Hematopoietic multipotent progenitor cell (in vitro differentiated cells): ENCODE results near the gene PLP2. TPM values are rescaled to one million over a fixed set of nuclear protein-coding genes. Genes with fewer than 3 reads are reported as not detected.

ENCODE experiments used
- DNase-seq, 3 donors: peaks; one replicate each; pipeline ENCODE4 v3.0.0-alpha.2; 2011 to 2015; ENCODE audit warnings: low read depth in 2 of 3, low spot score in 2 of 3
- total RNA-seq: library from RNA; depleted of rRNA; stranded (reverse); fragments of >200 nt; gene quantifications from one replicate; pipeline ENCODE4 v1.2.3, GENCODE V29; 2012

The PLP2 gene
- total RNA-seq, 1 donor: 45.5 TPM

DNA sequence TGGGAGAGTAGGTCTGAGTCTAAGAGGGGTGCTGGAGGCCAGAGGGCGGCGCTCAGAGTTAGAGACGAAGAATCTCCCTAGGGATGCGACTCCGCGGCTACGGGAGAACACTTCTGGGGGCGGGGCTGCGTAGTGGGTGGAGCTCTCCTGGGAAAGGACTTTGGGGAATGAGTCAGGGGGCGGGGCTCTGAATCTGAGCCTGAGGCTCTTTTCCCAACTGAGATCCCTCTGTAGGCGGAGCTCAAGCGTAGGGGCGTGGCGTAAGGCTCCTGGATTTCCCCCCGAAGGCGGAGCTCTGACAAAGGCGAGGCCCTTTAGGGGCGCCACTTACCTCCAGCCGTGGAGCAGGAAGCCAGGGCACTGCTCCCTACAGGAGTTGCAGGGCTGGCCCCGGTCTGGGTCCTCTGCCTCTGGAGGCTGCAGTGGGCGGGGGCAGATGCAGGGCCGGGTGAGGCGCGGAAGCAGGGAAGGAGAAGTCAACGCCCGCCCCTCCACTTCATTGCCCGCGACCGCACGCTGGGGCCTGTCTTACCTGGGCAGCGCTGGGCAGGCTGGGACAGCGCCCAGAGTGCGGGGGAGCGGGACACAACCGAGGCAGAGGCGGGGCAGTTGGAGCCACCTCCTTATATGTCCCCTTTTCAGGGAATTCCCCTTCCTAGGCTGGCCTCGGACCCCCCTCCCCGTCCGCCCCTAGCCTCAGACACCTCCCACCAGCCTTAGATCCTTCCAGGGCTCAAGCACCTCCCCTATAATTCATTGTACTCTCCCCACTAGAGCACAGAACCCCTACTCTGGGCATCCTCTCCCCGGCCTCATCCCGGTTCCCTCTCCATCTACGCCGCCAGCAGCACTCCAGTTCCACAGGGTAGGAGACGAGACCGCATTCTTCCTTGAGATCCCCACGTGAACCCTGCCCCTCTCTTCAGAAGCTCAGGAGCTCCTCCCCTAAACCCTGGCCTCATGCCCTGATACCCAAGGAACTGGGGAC lies 12.9 kb downstream of the PLP2 start:
- DNase-seq: peak in 1 of 3 donors; percentile 21

DNA sequence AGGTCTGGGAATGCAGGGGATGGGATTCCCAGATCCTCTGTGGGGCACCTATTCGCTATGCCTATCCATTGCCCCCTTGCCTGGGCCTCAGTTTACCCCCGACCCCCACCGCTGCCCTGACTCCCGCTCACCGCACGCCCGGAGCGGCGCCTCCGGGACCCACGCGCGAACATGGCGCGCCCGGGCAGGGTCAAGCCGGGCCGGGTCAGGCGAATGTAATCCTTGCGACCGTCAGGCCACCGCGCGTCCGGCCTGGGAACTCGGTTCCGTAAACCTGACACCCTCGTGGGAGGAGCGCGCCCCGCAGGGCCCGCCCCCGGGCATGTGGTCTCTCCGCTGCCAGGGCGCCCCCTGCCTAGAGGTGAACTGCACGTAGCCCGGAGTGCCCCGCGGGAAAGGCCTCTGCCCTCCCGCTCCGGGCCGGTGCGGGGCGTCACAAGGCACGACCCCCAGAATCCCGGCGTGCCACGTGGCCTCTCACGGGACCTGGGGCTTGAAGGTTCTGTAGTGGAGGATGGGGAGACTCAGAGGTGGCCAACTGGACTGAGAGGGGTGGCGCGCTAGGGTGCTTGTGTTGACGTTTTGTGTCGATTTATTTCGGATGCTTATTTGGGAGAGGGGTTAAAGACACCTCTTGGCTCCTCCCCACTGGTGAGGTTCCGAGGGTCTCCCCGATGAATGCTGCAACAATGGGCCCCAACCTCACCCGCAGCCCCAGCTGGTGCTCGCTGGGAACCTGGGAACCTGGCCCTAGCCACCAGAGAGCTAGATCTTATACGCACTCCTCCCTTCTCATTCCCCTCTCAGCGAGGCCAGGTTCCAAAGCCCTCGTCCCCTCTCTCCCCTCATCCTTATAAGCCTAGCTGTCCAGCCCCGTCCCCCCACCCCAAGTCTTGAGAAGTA lies 14.7 kb downstream of the PLP2 start, which contains the start of gene PRICKLE3:
TSS of gene PRICKLE3 (minus strand) at position 249 of the 903 bp plus-strand sequence. CDS start at position 173, 76 bp downstream.
- peak in 2 of 3 donors; percentile 75 to 78 for DNase-seq

DNA sequence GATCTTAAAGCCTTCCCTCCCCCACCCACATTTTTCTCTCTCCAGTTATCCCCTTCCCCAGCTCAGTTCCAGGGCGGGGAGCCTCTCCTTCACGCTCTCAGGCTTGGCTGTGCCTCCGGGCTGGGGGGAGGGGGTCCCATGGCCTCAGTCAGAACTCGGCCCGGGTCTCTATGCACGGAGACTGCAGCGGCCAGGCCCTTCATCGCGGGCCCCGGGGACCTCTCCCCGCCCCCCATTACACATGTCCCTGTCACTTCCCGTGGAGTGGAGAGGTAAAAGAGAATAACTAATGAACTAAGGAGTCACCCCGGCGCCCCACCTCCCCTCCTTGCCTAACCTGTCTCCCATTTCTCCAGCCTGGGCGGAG lies 15.3 kb downstream of the PLP2 start:
- DNase-seq: no peak

DNA sequence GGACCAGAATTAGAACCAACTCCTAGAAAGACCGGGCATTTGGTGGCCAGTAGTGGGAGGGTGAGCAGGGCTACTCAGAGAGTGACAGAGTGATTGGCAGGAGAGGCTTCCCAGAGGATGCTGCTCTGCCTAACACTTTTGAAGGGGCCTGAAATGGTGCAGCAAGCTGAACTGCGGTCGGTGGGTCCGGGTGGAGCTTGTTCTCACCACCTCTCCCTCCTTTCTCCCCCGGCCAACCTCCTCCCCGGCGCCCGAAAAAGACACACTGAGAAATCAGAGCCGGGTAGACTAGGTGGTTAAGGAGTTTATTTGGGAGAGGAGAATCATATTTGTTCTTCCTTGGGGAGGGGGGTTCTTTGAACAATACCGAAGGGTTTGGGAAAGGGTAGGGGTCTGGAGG lies 15.8 kb downstream of the PLP2 start:
- no peak for DNase-seq

DNA sequence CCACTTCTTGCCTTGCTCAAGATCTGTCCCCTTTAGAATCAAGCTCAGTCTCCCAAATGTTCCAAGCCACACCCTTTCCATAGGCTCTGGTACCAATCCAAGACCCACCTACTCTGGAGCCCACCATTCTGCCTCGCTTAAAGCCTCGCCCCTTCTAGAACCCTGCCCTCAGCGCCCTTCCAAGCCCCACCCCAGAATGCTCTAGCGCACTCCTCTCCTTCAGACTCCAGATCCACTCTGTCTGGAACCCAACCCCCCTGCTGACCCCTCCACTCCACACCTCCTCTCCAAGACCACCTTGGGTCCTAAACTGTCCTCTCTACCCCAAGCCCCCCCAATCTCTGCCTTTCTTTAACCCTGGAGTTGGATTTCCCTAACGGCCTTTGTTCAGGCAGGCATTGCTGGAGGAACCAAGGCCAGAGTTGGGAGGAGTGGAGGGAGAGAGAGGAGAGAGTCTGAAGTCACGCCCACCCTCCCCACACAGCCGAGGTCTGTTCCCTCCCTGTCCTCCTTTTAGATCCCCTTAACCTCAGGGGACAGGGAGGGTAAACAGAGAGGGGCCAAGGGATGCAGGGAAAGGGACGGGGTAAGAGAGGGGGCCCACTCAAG lies 16.9 kb downstream of the PLP2 start:
- DNase-seq: no peak

DNA sequence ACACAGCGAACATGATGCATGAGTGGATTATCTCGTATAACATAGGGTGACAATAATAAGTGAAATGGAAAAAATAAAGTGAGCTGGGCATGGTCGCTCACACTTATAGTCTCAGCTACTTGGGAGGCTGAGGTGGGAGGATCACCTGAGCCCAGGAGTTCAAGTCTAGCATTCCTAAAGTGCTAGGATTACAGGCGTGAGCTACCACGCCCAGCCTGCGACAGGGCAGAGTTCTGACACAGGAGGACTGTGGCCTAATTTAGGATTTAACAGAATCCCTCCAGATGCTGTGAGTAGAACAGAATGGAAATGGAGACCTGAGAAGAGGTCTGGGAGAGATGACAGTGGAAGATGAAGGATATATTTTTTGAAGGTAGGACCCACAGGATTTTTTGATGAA lies 17.9 kb downstream of the PLP2 start:
- DNase-seq: no peak

DNA sequence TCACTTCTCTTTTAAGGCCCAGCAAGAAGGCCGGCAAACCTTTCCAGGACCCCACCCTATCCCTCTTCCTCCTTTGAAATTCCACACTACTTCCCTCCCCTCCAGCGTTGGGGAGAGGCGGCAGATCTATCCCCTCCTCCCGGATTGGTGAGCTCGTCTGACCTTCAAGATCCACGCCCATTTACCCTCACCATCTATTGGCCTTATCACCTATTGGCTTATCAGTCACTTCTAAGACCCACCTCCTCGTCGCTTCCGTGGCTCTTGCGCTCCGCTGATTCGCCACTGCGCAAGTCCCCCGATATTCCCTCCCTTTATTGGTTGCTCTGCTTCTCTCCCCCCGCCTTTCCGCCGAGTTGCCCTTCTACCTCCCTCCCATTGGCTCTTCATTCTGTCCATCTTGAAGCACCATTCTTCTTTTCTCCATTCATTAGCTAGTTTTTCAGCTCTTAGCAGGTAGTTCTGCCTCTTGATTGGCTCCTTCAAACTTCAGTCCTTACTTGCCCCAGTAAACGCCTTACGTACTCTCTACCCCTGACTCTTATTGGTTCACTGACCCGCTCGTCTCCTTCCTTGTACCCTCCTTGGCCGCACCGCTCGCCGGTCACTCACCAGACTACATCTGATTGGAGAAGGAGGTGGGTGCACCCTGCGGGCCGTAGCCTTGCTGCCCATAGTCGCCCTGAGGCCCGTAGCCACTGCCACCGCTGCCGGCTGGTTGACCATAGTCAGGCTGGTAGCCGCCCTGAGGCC lies 19.3 kb downstream of the PLP2 start:
- peak; percentile 37 to 97 (median 96) for DNase-seq

DNA sequence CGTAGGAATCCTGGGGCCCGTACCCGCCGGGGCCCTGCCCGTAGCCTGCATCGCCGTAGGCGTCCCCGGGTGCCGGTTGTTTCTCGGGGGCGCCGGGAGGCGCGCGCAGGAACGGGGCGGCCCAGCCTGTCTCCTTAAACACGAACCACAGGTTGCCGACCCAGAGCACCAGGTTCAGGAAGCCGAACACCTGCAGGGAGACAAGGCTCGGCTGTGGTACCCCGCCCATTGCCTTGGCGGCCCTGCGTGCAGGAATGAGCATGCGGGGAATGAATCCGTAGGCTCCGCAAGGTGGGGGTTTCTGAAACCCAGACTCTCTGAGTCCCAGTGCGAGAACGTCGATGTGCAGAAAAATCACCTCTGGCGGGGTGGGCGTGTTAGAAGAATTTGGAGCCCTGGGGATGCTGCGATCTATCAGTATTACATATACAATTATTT lies 19.9 kb downstream of the PLP2 start:
- DNase-seq: peak in 1 of 3 donors; percentile 16

DNA sequence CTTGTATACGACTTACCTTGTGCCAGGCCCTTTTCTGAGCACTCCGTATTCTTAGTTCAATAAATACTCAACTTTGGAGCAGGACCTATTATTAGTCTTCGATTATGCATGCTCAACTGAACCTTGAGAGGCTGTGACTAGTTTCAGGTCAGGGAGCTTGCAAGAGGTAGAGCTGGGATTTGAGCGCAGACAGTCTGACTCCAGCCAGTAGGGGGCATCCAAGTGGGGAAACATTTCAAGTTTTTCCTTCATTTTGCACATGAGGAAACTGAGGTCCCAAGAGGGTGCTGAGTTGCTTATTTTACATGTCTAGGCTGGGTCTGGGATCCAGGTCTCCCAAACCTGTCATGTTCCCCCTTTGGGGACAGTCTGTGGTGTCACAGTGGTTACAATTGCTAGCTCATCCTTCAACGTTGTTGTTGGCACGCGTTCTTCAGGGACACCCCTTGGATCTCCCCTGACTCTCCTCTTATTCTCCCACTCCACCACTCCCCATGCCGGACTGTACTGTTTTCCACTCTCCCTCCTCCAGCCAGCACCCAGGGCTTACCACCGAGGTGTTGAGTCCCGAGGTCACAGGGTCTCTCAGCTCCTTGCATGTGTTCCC lies 21.1 kb downstream of the PLP2 start:
- peak in 2 of 3 donors; percentile 18 to 28 for DNase-seq

DNA sequence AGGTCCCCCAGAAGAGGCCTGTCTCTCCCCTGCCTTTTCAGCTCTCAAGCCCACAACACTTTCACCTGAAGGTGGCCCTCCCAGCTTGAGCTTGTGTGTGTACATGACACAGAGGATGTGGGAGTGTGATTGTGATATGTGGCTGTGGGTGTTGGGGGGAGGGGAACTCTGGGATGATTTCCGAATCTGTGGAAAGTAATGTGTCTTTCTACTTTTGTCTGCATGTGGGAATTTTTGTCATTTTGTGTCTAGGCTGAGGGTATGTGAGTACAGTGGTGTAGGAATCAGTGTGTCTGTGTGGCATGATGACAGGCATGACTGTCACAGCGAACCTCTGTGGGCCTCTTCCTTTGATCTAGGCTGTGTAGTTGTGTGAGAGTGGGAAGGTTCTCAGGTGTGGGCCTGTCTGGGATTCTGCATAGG lies 21.9 kb downstream of the PLP2 start:
- DNase-seq: no peak

DNA sequence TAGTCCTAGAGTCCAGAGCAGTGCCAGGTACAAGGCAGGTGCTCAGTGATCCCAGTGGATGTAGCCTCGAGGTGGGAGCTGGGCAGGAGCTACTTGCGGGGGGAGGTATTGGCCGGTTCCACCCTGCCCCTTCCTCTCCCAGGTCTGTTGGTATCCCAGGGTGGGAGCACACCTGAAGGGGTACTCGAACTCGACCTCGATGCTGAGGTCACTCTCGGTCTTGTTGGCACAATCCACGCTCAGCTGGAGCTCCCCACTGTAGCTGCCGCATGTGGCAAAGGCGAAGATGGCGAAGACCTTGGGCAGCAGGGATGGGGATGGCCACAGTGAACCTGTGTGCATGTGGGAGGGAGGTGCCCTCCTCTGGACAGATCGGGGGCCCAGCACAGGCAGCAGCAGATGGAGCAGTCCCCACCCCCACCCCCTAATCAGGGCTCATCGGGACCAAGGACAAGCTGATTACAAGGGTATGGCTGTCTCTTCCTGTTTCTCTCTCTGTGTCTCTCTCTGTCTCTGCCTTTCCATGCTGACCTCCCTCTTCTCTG lies 25.9 kb downstream of the PLP2 start:
- DNase-seq: no peak

DNA sequence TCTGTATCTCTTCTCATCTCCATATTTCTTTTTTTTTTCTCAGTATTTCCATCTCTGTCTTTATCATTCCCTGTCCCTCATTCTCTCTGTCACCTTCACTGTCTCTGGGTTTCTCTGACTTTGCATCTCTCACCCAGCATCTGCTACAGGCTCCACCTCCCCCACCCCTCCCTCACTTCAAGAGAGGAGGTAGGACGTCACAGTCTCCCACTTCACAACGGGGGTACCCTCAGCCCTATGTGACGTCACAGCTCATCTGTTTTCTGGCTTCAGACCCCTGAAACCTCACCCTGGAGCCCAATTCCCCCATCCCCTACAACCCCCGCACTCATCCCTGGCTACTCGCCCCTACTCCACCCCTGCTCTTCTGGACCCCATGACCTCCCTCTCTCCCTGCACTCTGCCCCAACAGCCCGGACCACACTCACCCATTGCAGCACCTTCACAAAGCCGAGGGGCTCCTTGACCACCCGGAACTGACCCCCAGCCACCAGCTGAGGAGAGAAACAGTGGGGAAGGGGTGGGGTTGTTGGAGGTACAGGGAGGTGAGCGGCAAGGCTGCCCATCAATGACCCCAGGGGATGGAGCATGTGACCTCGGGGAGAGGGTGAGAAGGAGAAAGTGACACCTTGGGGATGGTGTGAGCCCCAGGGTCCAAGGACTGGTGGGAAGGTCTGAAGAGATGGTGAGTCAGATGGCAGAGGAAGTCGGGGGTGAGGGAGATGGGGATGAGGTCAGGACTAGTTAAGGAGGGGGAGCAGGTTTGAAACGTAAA lies 27.0 kb downstream of the PLP2 start:
- DNase-seq: no peak

DNA sequence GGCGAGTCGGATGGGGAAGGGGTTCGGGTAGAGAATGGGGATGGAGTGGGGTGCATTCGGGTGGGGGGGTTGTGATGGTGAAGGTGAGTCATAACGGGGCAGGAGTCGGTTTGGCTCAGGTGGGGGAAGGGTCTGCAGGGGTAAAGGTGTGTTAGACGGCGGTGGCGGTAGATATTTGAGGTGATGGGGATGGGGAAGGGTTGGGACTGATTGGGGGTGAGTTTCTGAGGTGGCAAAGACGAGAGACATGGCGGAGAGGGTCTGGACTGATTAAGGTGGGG lies 27.6 kb downstream of the PLP2 start:
- DNase-seq: no peak

DNA sequence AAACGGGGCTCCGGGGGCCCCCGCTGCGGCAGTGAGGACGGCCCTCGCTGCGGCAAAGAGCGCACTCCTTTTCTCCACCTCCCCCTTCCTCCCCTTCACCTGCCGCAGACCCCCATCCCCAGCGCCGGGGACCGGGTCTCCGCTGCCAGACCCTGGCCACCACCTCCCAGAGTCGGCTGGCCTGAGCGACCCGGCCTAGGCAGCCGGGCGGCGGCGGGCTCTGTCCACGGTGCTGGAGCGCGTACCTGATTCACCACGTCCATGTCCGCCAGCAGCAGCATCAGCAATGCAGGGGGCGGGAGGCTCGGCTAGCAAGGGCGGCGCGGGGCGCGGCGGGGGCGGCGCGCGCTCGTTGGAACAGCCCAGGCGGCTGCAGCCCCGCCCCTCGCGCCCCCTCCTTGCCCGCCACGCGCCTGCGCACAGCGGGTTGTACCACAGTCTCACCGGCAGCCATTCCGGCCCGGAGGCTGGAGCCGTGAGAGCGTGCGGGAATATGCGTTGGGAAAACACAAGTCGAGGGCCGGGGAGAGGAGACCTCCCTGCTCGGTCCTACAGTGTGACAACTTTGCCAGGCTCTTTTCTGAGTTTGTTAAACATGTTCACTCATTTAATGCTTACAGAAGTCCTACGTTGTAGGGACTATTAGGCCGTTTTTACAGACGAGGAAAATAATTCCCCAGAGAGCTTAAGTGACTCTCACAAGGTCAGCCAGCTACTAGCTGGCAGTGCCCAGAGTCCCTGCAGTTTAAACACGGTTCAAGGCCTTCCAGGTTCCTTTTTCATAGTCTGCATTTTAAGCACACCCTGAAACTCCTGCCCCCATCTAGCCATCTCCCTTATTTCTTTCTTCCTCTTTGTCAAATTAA lies 28.4 kb downstream of the PLP2 start, which contains the start of gene SYP:
TSS of gene SYP (minus strand) at position 288 of the 866 bp plus-strand sequence. CDS start at position 281, 7 bp downstream.
- peak; percentile 66 to 87 (median 85) for DNase-seq

DNA sequence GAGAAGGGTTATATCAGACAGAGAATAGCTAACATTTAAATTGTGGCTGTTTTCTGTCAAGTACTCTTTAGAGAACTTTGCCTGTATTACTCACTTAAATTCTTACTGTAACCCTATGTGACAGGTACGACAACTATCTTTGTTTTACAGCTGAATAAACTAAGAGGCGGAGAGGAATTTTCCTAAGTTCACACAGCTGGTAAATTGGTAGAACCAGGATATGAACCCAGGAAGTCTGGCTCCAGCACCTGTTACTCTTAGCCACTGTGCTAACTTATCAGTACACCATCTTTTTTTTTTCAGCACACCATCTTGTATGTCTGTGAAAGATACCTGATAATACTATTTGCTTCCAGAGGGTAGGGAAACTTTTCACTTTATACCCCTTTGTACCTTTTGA lies 30.3 kb downstream of the PLP2 start:
- DNase-seq: no peak

DNA sequence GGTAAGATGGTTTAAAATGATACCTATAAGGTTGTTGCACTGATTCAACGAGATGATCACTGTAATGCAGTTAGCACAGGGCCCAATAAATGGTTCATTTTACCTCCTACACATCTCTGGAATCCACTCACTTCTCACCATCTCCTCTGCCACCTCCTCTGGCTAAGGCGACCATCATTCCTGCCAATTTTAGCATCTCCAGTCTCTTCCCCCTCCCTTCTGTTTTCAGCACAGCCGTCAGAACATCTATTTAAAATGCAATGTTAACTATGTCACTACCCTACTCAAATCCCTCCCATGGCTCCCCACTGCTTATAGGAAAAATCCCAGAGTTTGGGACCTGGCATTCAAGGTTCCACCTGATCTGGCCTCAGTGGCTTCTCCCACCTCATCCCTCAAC lies 31.8 kb downstream of the PLP2 start:
- no peak for DNase-seq

DNA sequence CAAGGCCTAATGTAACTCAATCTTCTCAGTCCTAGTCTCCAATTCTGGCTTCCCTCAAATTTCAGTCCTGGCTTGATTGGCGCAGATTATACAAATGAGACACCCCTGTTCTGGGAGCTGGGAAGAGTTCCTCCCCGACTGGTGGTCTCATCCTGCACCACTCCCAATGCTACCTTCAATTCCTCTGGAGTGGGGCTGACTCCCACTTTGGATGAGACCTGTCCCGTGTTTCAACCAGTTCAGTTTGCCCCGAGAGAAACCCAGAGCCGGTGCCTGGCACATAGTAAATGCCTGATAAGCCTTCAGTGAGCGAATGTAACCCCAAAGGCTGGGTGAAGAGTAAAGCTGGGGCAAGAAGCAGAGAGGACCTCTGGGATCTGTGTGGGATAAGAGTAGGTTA lies 32.3 kb downstream of the PLP2 start:
- DNase-seq: no peak

DNA sequence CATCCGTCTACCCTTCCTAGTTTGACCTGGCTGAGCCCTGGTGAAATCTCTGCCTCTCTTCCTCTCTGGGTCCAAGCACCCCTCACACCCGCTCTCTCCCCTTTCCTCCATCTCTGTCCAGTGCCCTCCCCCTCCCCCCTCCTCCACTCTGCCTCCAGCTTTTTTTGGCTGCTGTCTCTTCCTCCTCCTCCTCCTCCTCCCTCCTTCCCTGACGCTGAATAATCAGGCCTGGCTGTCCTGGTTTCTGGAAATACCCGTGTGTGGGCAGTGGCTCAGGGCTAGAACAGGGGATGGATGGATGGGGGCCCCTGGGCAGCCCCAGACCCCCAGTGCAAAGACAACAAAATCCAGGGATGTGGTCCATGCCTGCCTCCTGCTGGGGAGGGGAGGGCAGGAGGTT lies 33.0 kb downstream of the PLP2 start:
- DNase-seq: no peak
